H1 (cell line): ENCODE results near the gene CTSC. TPM values are rescaled to one million over a fixed set of nuclear protein-coding genes. Genes with fewer than 3 reads are reported as not detected.

Source experiments
- CTCF ChIA-PET: fragments of 300-600 bp; sonication (Branson Sonifier 250); formaldehyde crosslinking; loops from one replicate; lab custom pipeline; 2021; ENCODE audit not compliant: partially characterized antibody; lab: Charles Lee
- POLR2A ChIA-PET: fragments of 300-600 bp; sonication (Branson Sonifier 250); formaldehyde crosslinking; loops from one replicate; lab custom pipeline; 2021; ENCODE audit warnings: inconsistent platforms; ENCODE audit not compliant: partially characterized antibody; lab: Charles Lee
- DNase-seq, 2 experiments: peaks; one replicate each; pipeline versions ENCODE4 v3.0.0 to v3.0.0-alpha.2; 2010 to 2022; ENCODE audit warnings: low spot score in 2 of 2, low read depth in 1 of 2, mixed read lengths in 1 of 2
- FAIRE-seq: peaks from 2 replicates; lab custom pipeline; 2011; peaks lifted over from hg19 to GRCh38; lab: Jason Lieb, UNC
- H2AFZ ChIP-seq: 2 replicates; pipeline ENCODE4 v1.8.1; 2012; ENCODE audit warnings: low read length, inconsistent platforms
- H2AK5ac ChIP-seq: 2 replicates; pipeline ENCODE4 v1.6.1; 2013; ENCODE audit warnings: low read depth, low read length
- H2BK120ac ChIP-seq: replicated peaks from 2 replicates; pipeline ENCODE3; 2013; ENCODE audit warnings: low read depth, low read length, inconsistent platforms
- H2BK12ac ChIP-seq: 2 replicates; pipeline ENCODE4 v1.6.1; 2013; ENCODE audit warnings: low read depth, low read length
- H2BK15ac ChIP-seq: 2 replicates; pipeline ENCODE4 v1.6.1; 2013; ENCODE audit warnings: low read length
- H2BK20ac ChIP-seq: 2 replicates; pipeline ENCODE4 v1.6.1; 2013; ENCODE audit warnings: low read length
- H2BK5ac ChIP-seq: 2 replicates; pipeline ENCODE4 v1.6.1; 2013; ENCODE audit warnings: low read depth, low read length
- H3K14ac ChIP-seq: 2 replicates; pipeline ENCODE4 v1.6.1; 2013; ENCODE audit warnings: inconsistent platforms; ENCODE audit not compliant: insufficient read length
- H3K18ac ChIP-seq: 2 replicates; pipeline ENCODE4 v1.6.1; 2013; ENCODE audit warnings: low read length; ENCODE audit errors: extremely low read depth
- H3K23ac ChIP-seq: 2 replicates; pipeline ENCODE4 v1.6.1; 2013; ENCODE audit warnings: inconsistent platforms; ENCODE audit not compliant: insufficient read length
- H3K23me2 ChIP-seq: 2 replicates; pipeline ENCODE4 v1.6.1; 2013; ENCODE audit warnings: low read depth, low read length
- H3K27ac ChIP-seq: 2 replicates; pipeline ENCODE4 v1.6.1; 2011; ENCODE audit warnings: low read depth, low read length, inconsistent platforms
- H3K27me3 ChIP-seq, 4 experiments: replicated peaks in 1 of 4; 1 replicate in 1 of 4; 2 replicates in 3 of 4; pipeline versions ENCODE4 v1.6.1 to v1.8.1; 2011 to 2013; ENCODE audit warnings: low read length in 3 of 4, mild to moderate bottlenecking in 3 of 4, inconsistent platforms in 2 of 4, mixed read lengths in 2 of 4, moderate library complexity in 1 of 4; ENCODE audit not compliant: control insufficient read depth in 3 of 4, insufficient read depth in 3 of 4; ENCODE audit errors: extremely low read depth in 1 of 4
- H3K36me3 ChIP-seq, 4 experiments: 2 replicates each; pipeline versions ENCODE4 v1.6.1 to v1.8.1; 2011 to 2013; ENCODE audit warnings: mild to moderate bottlenecking in 4 of 4, low read length in 3 of 4, moderate library complexity in 2 of 4, control low read depth in 1 of 4, inconsistent platforms in 1 of 4; ENCODE audit not compliant: insufficient read depth in 4 of 4, control insufficient read depth in 2 of 4
- H3K4ac ChIP-seq: replicated peaks from 2 replicates; pipeline ENCODE3; 2013; ENCODE audit warnings: low read length, low read depth, mixed read lengths, inconsistent platforms; ENCODE audit not compliant: insufficient read length
- H3K4me1 ChIP-seq, 4 experiments: replicated peaks in 1 of 4; 1 replicate in 1 of 4; 2 replicates in 3 of 4; pipeline versions ENCODE4 v1.6.1 to v1.8.1; 2011 to 2013; ENCODE audit warnings: low read length in 3 of 4, inconsistent platforms in 2 of 4, mixed read lengths in 1 of 4; ENCODE audit not compliant: insufficient read depth in 4 of 4, control insufficient read depth in 3 of 4
- H3K4me2 ChIP-seq, 2 experiments: 2 replicates each; pipeline versions ENCODE4 v1.6.1 to v1.8.1; 2011 to 2013; ENCODE audit warnings: low read depth in 2 of 2, low read length in 2 of 2, control low read depth in 1 of 2, inconsistent platforms in 1 of 2, mild to moderate bottlenecking in 1 of 2; ENCODE audit not compliant: insufficient read depth in 1 of 2
- H3K4me3 ChIP-seq, 4 experiments: fragments of 200-600, 300-600 bp in 1 of 4; sonication (generic), shearing (Covaris generic), sonication (Bioruptor Twin) in 1 of 4; 2 replicates each; pipeline versions ENCODE4 v1.5.1 to v1.8.1; 2011 to 2016; ENCODE audit warnings: low read length in 4 of 4, low read depth in 3 of 4, control low read depth in 2 of 4, inconsistent platforms in 2 of 4, mild to moderate bottlenecking in 2 of 4, mixed read lengths in 1 of 4, moderate library complexity in 1 of 4; ENCODE audit not compliant: insufficient read depth in 2 of 4; ENCODE audit errors: extremely low read depth in 1 of 4
- H3K56ac ChIP-seq: replicated peaks from 2 replicates; pipeline ENCODE3; 2013; ENCODE audit warnings: low read depth, mild to moderate bottlenecking, mixed read lengths, low read length, inconsistent platforms; ENCODE audit not compliant: insufficient read length
- H3K79me1 ChIP-seq: 2 replicates; pipeline ENCODE4 v1.6.1; 2013; ENCODE audit warnings: low read depth, low read length, control low read depth
- H3K79me2 ChIP-seq, 2 experiments: 2 replicates each; pipeline versions ENCODE4 v1.6.1 to v1.8.1; 2012 to 2013; ENCODE audit warnings: low read length in 2 of 2, mild to moderate bottlenecking in 2 of 2, inconsistent platforms in 1 of 2; ENCODE audit not compliant: insufficient read depth in 2 of 2, control insufficient read depth in 1 of 2
- H3K9ac ChIP-seq, 4 experiments: replicated peaks in 1 of 4; 1 replicate in 1 of 4; 2 replicates in 3 of 4; pipeline versions ENCODE4 v1.6.1 to v1.8.1; 2011 to 2013; ENCODE audit warnings: low read depth in 3 of 4, low read length in 3 of 4, control low read depth in 2 of 4, mild to moderate bottlenecking in 2 of 4, moderate library complexity in 2 of 4, inconsistent platforms in 1 of 4; ENCODE audit errors: extremely low read depth in 1 of 4
- H3K9me3 ChIP-seq, 2 experiments: 2 replicates each; pipeline versions ENCODE4 v1.6.1 to v1.8.1; 2012 to 2013; ENCODE audit warnings: mild to moderate bottlenecking in 2 of 2, moderate library complexity in 2 of 2, control low read depth in 1 of 2, inconsistent platforms in 1 of 2, low read depth in 1 of 2, low read length in 1 of 2, mixed read lengths in 1 of 2; ENCODE audit not compliant: insufficient read depth in 2 of 2
- H4K20me1 ChIP-seq, 2 experiments: replicated peaks in 1 of 2; 2 replicates each; pipeline versions ENCODE3 to v1.8.1; 2011 to 2013; ENCODE audit warnings: inconsistent platforms in 2 of 2, low read length in 2 of 2, mild to moderate bottlenecking in 1 of 2; ENCODE audit not compliant: insufficient read depth in 2 of 2, control insufficient read depth in 1 of 2
- H4K5ac ChIP-seq: 2 replicates; pipeline ENCODE4 v1.6.1; 2013; ENCODE audit warnings: low read length, low read depth, mixed read lengths, inconsistent platforms; ENCODE audit not compliant: insufficient read length
- H4K8ac ChIP-seq: 2 replicates; pipeline ENCODE4 v1.8.0; 2013; ENCODE audit warnings: mild to moderate bottlenecking, moderate library complexity, low read length, inconsistent platforms; ENCODE audit not compliant: insufficient read depth; ENCODE audit errors: extremely low read depth
- H4K91ac ChIP-seq: replicated peaks from 2 replicates; pipeline ENCODE3; 2013; ENCODE audit warnings: low read length, mixed read lengths, inconsistent platforms; ENCODE audit not compliant: insufficient read length
- ASH2L ChIP-seq: fragments of 200-600, 300-600 bp; sonication (generic); IDR thresholded peaks from one replicate; pipeline ENCODE4 v1.7.1; 2017; ENCODE audit warnings: low read length
- CREB1 ChIP-seq: IDR thresholded peaks from 2 replicates; pipeline ENCODE4 v1.6.1; 2012; ENCODE audit warnings: inconsistent platforms
- EP300 ChIP-seq, 2 experiments: IDR thresholded peaks; 1 replicate in 1 of 2; 2 replicates in 1 of 2; pipeline ENCODE4 v1.6.1; 2011 to 2012; ENCODE audit warnings: low read depth in 2 of 2, low read length in 2 of 2, mild to moderate bottlenecking in 2 of 2, borderline replicate concordance in 1 of 2, inconsistent platforms in 1 of 2, moderate library complexity in 1 of 2
- GABPA ChIP-seq: IDR thresholded peaks from 2 replicates; pipeline ENCODE4 v1.6.1; 2011; ENCODE audit warnings: mild to moderate bottlenecking, low read length, moderate library complexity, borderline replicate concordance; ENCODE audit not compliant: insufficient read depth
- JUND ChIP-seq: IDR thresholded peaks from 2 replicates; pipeline ENCODE4 v1.6.1; 2011; ENCODE audit warnings: mild to moderate bottlenecking, improper control_type of control experiment, low read length
- MAFK ChIP-seq: IDR thresholded peaks from 2 replicates; pipeline ENCODE4 v1.6.1; 2012; ENCODE audit warnings: low read depth, mild to moderate bottlenecking, improper control_type of control experiment, low read length
- SP4 ChIP-seq: IDR thresholded peaks from 2 replicates; pipeline ENCODE4 v1.6.1; 2012; ENCODE audit warnings: low read length, inconsistent platforms
- SUZ12 ChIP-seq: fragments of 200-600 bp; sonication (generic); IDR thresholded peaks from 2 replicates; pipeline ENCODE4 v1.6.1; 2012; ENCODE audit warnings: mild to moderate bottlenecking, inconsistent platforms, low read length, moderate library complexity, mixed read lengths
- TAF1 ChIP-seq: IDR thresholded peaks from 2 replicates; pipeline ENCODE4 v1.6.1; 2011; ENCODE audit warnings: mild to moderate bottlenecking, low read depth, low read length
- TBP ChIP-seq: IDR thresholded peaks from 2 replicates; pipeline ENCODE4 v1.6.1; 2011; ENCODE audit warnings: low read depth, low read length, improper control_type of control experiment
- WGBS, 2 experiments: shearing (Covaris generic) in 1 of 2; methylation state at CpG; one replicate each; pipeline versions ENCODE4 v1.1.6 to v1.1.7; 2013 to 2015; ENCODE audit warnings: low lambda C conversion rate in 2 of 2, mixed read lengths in 2 of 2, inconsistent platforms in 1 of 2, low coverage in 1 of 2, missing lambda C conversion rate in 1 of 2; ENCODE audit not compliant: insufficient replicate concordance in 2 of 2, insufficient coverage in 1 of 2, insufficient read length in 1 of 2; ENCODE audit errors: extremely low coverage in 1 of 2, missing lambda C conversion rate in 1 of 2; 5-methylcytosine and 5-hydroxymethylcytosine counted together
- polyA plus RNA-seq, 7 experiments: library from polyadenylated mRNA; depleted of rRNA in 3 of 7; stranded (reverse) in 5 of 7; unstranded in 2 of 7; fragments of >200 nt in 5 of 7; fragments of 200-250 nt in 2 of 7; gene quantifications; 1 replicate in 5 of 7; 2 replicates in 1 of 7; 4 replicates in 1 of 7; pipeline versions ENCODE4 v1.2.1 to v1.2.3, GENCODE V29; 2011 to 2013; ENCODE audit warnings: missing spikeins in 2 of 7, mixed read lengths in 2 of 7
- total RNA-seq: library from RNA; stranded (reverse); fragmentation: NEBNext Ultra II Directional; extraction: Animal tissue kit (Norgen Biotek cat#: 25700); gene quantifications from 2 replicates; pipeline ENCODE4 v1.2.1, GENCODE V29; 2021

Gene CTSC
- total and polyA plus RNA-seq, 2 of the 8 experiments (the other 6 are each of a cell fraction or from before 2014, with no cell fraction given) = 347 to 369 TPM

DNA sequence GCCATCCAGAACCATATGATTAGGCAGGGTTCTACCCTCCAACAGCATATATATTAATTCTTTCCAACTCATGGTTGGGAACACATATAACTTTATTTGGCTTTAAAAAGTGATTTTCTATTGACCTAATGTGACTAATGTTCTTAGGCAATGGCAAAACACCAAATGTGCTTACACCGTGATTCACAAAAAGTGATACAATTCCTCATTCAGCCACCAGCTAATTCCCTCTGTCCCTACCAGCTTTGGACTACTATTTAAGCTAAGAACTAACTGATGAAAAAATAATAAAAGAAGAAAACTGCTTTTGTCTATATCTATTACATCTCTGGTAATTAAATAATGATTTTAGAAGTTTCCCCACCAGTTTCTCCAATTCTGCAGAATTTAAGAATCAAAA is 4.7 kb downstream of the CTSC start:
- Histone ChIP-seq H3K4ac (no peak overlapping the region), H3K9me3 (no peaks in the 10 kb centered on the region), H3K23me2 (peaks cover 3% of the 10 kb centered on the region), H3K23ac (no peak overlapping the region), H3K9ac (no peak overlapping the region), H3K14ac (no peak overlapping the region), H2BK20ac (no peak overlapping the region)
- 86% methylated on average over 1 of the region's 1 CpG; no CpG with 5 or more reads in 1 of the 2 experiments for WGBS, 2 experiments
- TF ChIP-seq SP4 = no peak
- no peak for TF ChIP-seq TBP
- TF ChIP-seq EP300 (IDR thresholded peaks at IDR 0.05; ENCODE audit: borderline replicate concordance in 1 of 2, low read depth in 2 of 2, low read length in 2 of 2) = no peak
- TF ChIP-seq TAF1 = no peak
- TF ChIP-seq GABPA = no peak
- TF ChIP-seq ASH2L = no peak
- TF ChIP-seq MAFK = no peak
- no peak for TF ChIP-seq CREB1
- no peak for TF ChIP-seq SUZ12
- no peak for TF ChIP-seq JUND
- TF ChIP-seq, all 59 proteins: peak for 0
- H2BK12ac ChIP-seq = no peak overlapping the region
- H2BK15ac ChIP-seq = no peak overlapping the region
- no peak overlapping the region for H4K8ac ChIP-seq
- H4K20me1 ChIP-seq = peaks cover 11 to 20% of the 10 kb centered on the region in 2 experiments
- no peak overlapping the region for H2AFZ ChIP-seq
- no peak overlapping the region; a peak in 1 of 4 replicates for H3K4me2 ChIP-seq
- DNase-seq (no peak), FAIRE-seq (no peak)
- H4K91ac ChIP-seq = no peak overlapping the region
- peak overlapping the region in 1 of 4 experiments; percentile 18; a peak in 1 of 8 replicates for H3K4me3 ChIP-seq
- CTCF ChIA-PET = interaction anchor here (1.4 kb wide), 1 partner anchor 10 kb away, joined by 3 read pairs; no protein-coding TSS in a partner anchor
- no peak overlapping the region for H2AK5ac ChIP-seq
- H2BK120ac ChIP-seq = no peak overlapping the region
- no peak overlapping the region for H3K27ac ChIP-seq
- peaks cover 4 to 17% (median 7%) of the 10 kb centered on the region in 4 experiments; a peak in 5 of 7 replicates for H3K4me1 ChIP-seq
- H4K5ac ChIP-seq = no peak overlapping the region
- H3K18ac ChIP-seq = no peak overlapping the region
- H3K27me3 ChIP-seq = no peaks in the 10 kb centered on the region
- H3K56ac ChIP-seq = no peak overlapping the region
- H3K79me1 ChIP-seq = peaks cover 7% of the 10 kb centered on the region; the same call in 1 of the 2 replicates
- no peak overlapping the region for H2BK5ac ChIP-seq
- peaks cover 11 to 96% of the 10 kb centered on the region in 2 experiments for H3K79me2 ChIP-seq
- H3K36me3 ChIP-seq = peaks cover 19 to 73% (median 44%) of the 10 kb centered on the region in 4 experiments; a peak in 7 of 8 replicates
- POLR2A ChIA-PET = interaction anchor here (1.3 to 7.4 kb wide), 3 partner anchors 10 to 31 kb away, joined by 4 to 129 read pairs (median 4); no protein-coding TSS in a partner anchor
